ENCODE results near the gene DOCK2.

Gene DOCK2

DNA sequence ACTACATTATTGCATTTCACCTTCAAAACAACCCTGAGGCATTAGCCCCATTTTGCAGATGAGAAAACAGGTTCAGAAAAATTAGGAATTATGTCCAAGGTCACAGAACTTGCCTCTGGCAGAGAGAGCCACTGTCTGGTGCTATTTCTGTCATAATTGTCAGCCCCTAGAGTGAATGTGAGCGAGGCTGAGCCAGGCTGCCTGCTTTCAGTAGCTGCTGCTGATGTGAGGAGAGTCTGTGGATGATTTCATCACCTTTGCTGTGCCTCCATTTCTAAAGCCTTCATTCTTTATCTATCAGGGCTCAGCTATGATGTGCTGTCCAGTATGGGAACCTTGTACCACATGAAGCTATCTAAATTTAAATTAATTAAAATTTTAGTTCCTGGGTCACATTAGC lies 271.8 kb downstream of the DOCK2 start:
- Histone ChIP-seq H3K4me2 (ENCODE audit: low read depth, low read length, poor library complexity, severe bottlenecking) (no peak overlapping the region), H2AFZ (ENCODE audit: low read length) (no peak overlapping the region), H3K4me1 (ENCODE audit: insufficient read depth, low read length, poor library complexity, severe bottlenecking) (no peaks in the 10 kb centered on the region), H3K4me3 (ENCODE audit: low read length, poor library complexity, severe bottlenecking) (no peak overlapping the region), H3K9me2 (replicated peaks; ENCODE audit: low read depth, low read length) (no peaks in the 10 kb centered on the region), H3K36me3 (ENCODE audit: insufficient read depth, low read length) (no peaks in the 10 kb centered on the region), H4K20me1 (ENCODE audit: insufficient read depth, low read length, poor library complexity, severe bottlenecking) (no peaks in the 10 kb centered on the region), H3K79me2 (ENCODE audit: insufficient read depth, low read length) (no peaks in the 10 kb centered on the region), H3K9ac (ENCODE audit: low read depth, low read length, poor library complexity, severe bottlenecking) (no peak overlapping the region), H3K27me3 (ENCODE audit: insufficient read depth, low read length, poor library complexity, severe bottlenecking) (no peaks in the 10 kb centered on the region), H3K9me3 (ENCODE audit: insufficient read depth, low read depth, low read length) (no peaks in the 10 kb centered on the region), H3F3A (ENCODE audit: low read depth) (no peaks in the 10 kb centered on the region)
- TF ChIP-seq EZH2phosphoT487 (IDR thresholded peaks at IDR 0.05; ENCODE audit: borderline replicate concordance) = no peak
- TF ChIP-seq, protein P1, sequence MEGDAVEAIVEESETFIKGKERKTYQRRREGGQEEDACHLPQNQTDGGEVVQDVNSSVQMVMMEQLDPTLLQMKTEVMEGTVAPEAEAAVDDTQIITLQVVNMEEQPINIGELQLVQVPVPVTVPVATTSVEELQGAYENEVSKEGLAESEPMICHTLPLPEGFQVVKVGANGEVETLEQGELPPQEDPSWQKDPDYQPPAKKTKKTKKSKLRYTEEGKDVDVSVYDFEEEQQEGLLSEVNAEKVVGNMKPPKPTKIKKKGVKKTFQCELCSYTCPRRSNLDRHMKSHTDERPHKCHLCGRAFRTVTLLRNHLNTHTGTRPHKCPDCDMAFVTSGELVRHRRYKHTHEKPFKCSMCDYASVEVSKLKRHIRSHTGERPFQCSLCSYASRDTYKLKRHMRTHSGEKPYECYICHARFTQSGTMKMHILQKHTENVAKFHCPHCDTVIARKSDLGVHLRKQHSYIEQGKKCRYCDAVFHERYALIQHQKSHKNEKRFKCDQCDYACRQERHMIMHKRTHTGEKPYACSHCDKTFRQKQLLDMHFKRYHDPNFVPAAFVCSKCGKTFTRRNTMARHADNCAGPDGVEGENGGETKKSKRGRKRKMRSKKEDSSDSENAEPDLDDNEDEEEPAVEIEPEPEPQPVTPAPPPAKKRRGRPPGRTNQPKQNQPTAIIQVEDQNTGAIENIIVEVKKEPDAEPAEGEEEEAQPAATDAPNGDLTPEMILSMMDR (conservative IDR thresholded peaks at IDR 0.05; ENCODE audit: low read length) = no peak

GRCh38 chr5:169909945-169910344 lies 272.9 kb downstream of the DOCK2 start:
- TF ChIP-seq EZH2phosphoT487 (IDR thresholded peaks at IDR 0.05; ENCODE audit: borderline replicate concordance) = no peak
- TF ChIP-seq, protein P1 (conservative IDR thresholded peaks at IDR 0.05; ENCODE audit: low read length) = no peak
- no peaks in the 10 kb centered on the region for H3K9me2 ChIP-seq (replicated peaks; ENCODE audit: low read depth, low read length)
- no peaks in the 10 kb centered on the region for H3K27me3 ChIP-seq (ENCODE audit: insufficient read depth, low read length, poor library complexity, severe bottlenecking)
- no peak overlapping the region for H2AFZ ChIP-seq (ENCODE audit: low read length)
- H3K4me3 ChIP-seq (ENCODE audit: low read length, poor library complexity, severe bottlenecking) = no peak overlapping the region
- peaks cover 4% of the 10 kb centered on the region for H4K20me1 ChIP-seq (ENCODE audit: insufficient read depth, low read length, poor library complexity, severe bottlenecking)
- H3K4me2 ChIP-seq (ENCODE audit: low read depth, low read length, poor library complexity, severe bottlenecking) = no peak overlapping the region
- H3K4me1 ChIP-seq (ENCODE audit: insufficient read depth, low read length, poor library complexity, severe bottlenecking) = no peaks in the 10 kb centered on the region
- no peaks in the 10 kb centered on the region for H3K9me3 ChIP-seq (ENCODE audit: insufficient read depth, low read depth, low read length)
- no peaks in the 10 kb centered on the region for H3F3A ChIP-seq (ENCODE audit: low read depth)
- no peak overlapping the region for H3K9ac ChIP-seq (ENCODE audit: low read depth, low read length, poor library complexity, severe bottlenecking)
- H3K36me3 ChIP-seq (ENCODE audit: insufficient read depth, low read length) = no peaks in the 10 kb centered on the region
- H3K79me2 ChIP-seq (ENCODE audit: insufficient read depth, low read length) = no peaks in the 10 kb centered on the region

- H4K20me1 ChIP-seq (ENCODE audit: insufficient read depth, low read length, poor library complexity, severe bottlenecking) = peaks cover 7% of the 10 kb centered on the region
- no peaks in the 10 kb centered on the region for H3K79me2 ChIP-seq (ENCODE audit: insufficient read depth, low read length)
- no peaks in the 10 kb centered on the region for H3F3A ChIP-seq (ENCODE audit: low read depth)
- no peaks in the 10 kb centered on the region for H3K9me3 ChIP-seq (ENCODE audit: insufficient read depth, low read depth, low read length)
- no peaks in the 10 kb centered on the region for H3K27me3 ChIP-seq (ENCODE audit: insufficient read depth, low read length, poor library complexity, severe bottlenecking)
- H2AFZ ChIP-seq (ENCODE audit: low read length) = no peak overlapping the region
- H3K4me1 ChIP-seq (ENCODE audit: insufficient read depth, low read length, poor library complexity, severe bottlenecking) = no peaks in the 10 kb centered on the region
- no peak overlapping the region for H3K4me3 ChIP-seq (ENCODE audit: low read length, poor library complexity, severe bottlenecking)
- no peak overlapping the region for H3K9ac ChIP-seq (ENCODE audit: low read depth, low read length, poor library complexity, severe bottlenecking)
- no peaks in the 10 kb centered on the region for H3K9me2 ChIP-seq (replicated peaks; ENCODE audit: low read depth, low read length)
- no peak for TF ChIP-seq EZH2phosphoT487 (IDR thresholded peaks at IDR 0.05; ENCODE audit: borderline replicate concordance)
- TF ChIP-seq, protein P1 (conservative IDR thresholded peaks at IDR 0.05; ENCODE audit: low read length) = no peak
- H3K36me3 ChIP-seq (ENCODE audit: insufficient read depth, low read length) = no peaks in the 10 kb centered on the region
- H3K4me2 ChIP-seq (ENCODE audit: low read depth, low read length, poor library complexity, severe bottlenecking) = no peak overlapping the region
Observed at GRCh38 chr5:169910393-169910792, 273.3 kb downstream of the DOCK2 start.

Data from Loucy (cell line).